GM19468 (cell line): ENCODE data around the gene EFNB1.

ENCODE experiments used
- ATAC-seq: cut with Tn5 transposase; IDR thresholded peaks from one replicate; pipeline ENCODE4 v1.9.1; 2021; ENCODE audit warnings: mild to moderate bottlenecking, moderate library complexity, moderate number of reproducible peaks; ENCODE audit not compliant: unreplicated experiment; ENCODE audit errors: extremely low read depth

EFNB1 gene

GRCh38 chrX:68826113-68826980 is 2.5 kb upstream of the EFNB1 start:
- ATAC-seq = no peak

- no peak for ATAC-seq
These were observed 1.6 kb upstream of the EFNB1 start for GRCh38 chrX:68827256-68827655.

GRCh38 chrX:68827848-68828624 is 785 bp upstream of the EFNB1 start:
- no peak for ATAC-seq

GRCh38 chrX:68829582-68830418 is 979 bp downstream of the EFNB1 start:
- no peak for ATAC-seq

- no peak for ATAC-seq
These were observed 1.9 kb downstream of the EFNB1 start for GRCh38 chrX:68830419-68831404.

- ATAC-seq = no peak
These were observed 2.7 kb downstream of the EFNB1 start for GRCh38 chrX:68831405-68832100.

GRCh38 chrX:68832101-68832416 is 3.2 kb downstream of the EFNB1 start:
- peak; percentile 21 for ATAC-seq

- ATAC-seq = no peak
These were observed 4.0 kb downstream of the EFNB1 start for GRCh38 chrX:68832516-68833447.

- no peak for ATAC-seq
These were observed 4.6 kb downstream of the EFNB1 start for GRCh38 chrX:68833448-68833805.

GRCh38 chrX:68833855-68834331 is 5.1 kb downstream of the EFNB1 start:
- ATAC-seq = no peak

- no peak for ATAC-seq
These were observed 5.7 kb downstream of the EFNB1 start for GRCh38 chrX:68834371-68835103.

GRCh38 chrX:68835104-68835442 is 6.3 kb downstream of the EFNB1 start:
- no peak for ATAC-seq

GRCh38 chrX:68835468-68835867 is 6.6 kb downstream of the EFNB1 start:
- ATAC-seq = no peak

- no peak for ATAC-seq
These were observed 8.3 kb downstream of the EFNB1 start for GRCh38 chrX:68837119-68837518.

GRCh38 chrX:68838571-68838910 is 9.7 kb downstream of the EFNB1 start:
- no peak for ATAC-seq

- no peak for ATAC-seq
These were observed 10.9 kb downstream of the EFNB1 start for GRCh38 chrX:68839771-68840170.

GRCh38 chrX:68840256-68840655 is 11.4 kb downstream of the EFNB1 start:
- ATAC-seq = no peak
